ENCODE results near the gene CITED2.
A peak's percentile ranks its signal among the peaks of the same experiment; 100 is the strongest.

Gene CITED2

GRCh38 chr6:139349464-139350020 is 24.9 kb downstream of the CITED2 start:
- no peak for DNase-seq (ENCODE audit: low read depth, low spot score)
- Histone ChIP-seq H3K9me3 (ENCODE audit: low read depth, low read length) (no peaks in the 10 kb centered on the region), H3K27ac (no peak overlapping the region), H3K9ac (ENCODE audit: insufficient read length) (no peak overlapping the region), H3K4me3 (no peak overlapping the region), H3K36me3 (ENCODE audit: insufficient read depth, low read length) (no peaks in the 10 kb centered on the region)
- TF ChIP-seq POLR2AphosphoS5 (IDR thresholded peaks at IDR 0.05; ENCODE audit: borderline replicate concordance, low read depth, low read length): no peak
- TF ChIP-seq EZH2 (IDR thresholded peaks at IDR 0.05): no peak
- TF ChIP-seq FOXP2 (optimal IDR thresholded peaks at IDR 0.05; ENCODE audit: control extremely low read depth, extremely low read length, insufficient read depth): no peak

- no peak for DNase-seq (ENCODE audit: low read depth, low spot score)
These were observed 28.1 kb downstream of the CITED2 start for GRCh38 chr6:139346392-139346791.

GRCh38 chr6:139344186-139344963 is 30.1 kb downstream of the CITED2 start:
- no peaks in the 10 kb centered on the region for H3K9me3 ChIP-seq (ENCODE audit: low read depth, low read length)
- no peaks in the 10 kb centered on the region for H3K36me3 ChIP-seq (ENCODE audit: insufficient read depth, low read length)
- H3K9ac ChIP-seq (ENCODE audit: insufficient read length): no peak overlapping the region
- TF ChIP-seq FOXP2 (optimal IDR thresholded peaks at IDR 0.05; ENCODE audit: control extremely low read depth, extremely low read length, insufficient read depth) (no peak), POLR2AphosphoS5 (IDR thresholded peaks at IDR 0.05; ENCODE audit: borderline replicate concordance, low read depth, low read length) (no peak), EZH2 (IDR thresholded peaks at IDR 0.05) (no peak)
- no peak overlapping the region for H3K27ac ChIP-seq
- H3K4me3 ChIP-seq: no peak overlapping the region
- DNase-seq (ENCODE audit: low read depth, low spot score): no peak

More at GRCh38 chr6:139346392-139346791, 28.1 kb downstream of the CITED2 start:
- no peak for TF ChIP-seq FOXP2 (optimal IDR thresholded peaks at IDR 0.05; ENCODE audit: control extremely low read depth, extremely low read length, insufficient read depth)
- TF ChIP-seq EZH2 (IDR thresholded peaks at IDR 0.05): no peak
- no peak overlapping the region for H3K27ac ChIP-seq
- H3K9ac ChIP-seq (ENCODE audit: insufficient read length): no peak overlapping the region
- no peak overlapping the region for H3K4me3 ChIP-seq
- no peaks in the 10 kb centered on the region for H3K36me3 ChIP-seq (ENCODE audit: insufficient read depth, low read length)
- no peaks in the 10 kb centered on the region for H3K9me3 ChIP-seq (ENCODE audit: low read depth, low read length)

- H3K27ac ChIP-seq: no peak overlapping the region
- no peak for DNase-seq (ENCODE audit: low read depth, low spot score)
These were observed 31.2 kb downstream of the CITED2 start for GRCh38 chr6:139343052-139343750.

GRCh38 chr6:139341060-139341459 is 33.4 kb downstream of the CITED2 start:
- DNase-seq (ENCODE audit: low read depth, low spot score): no peak
- no peak for TF ChIP-seq FOXP2 (optimal IDR thresholded peaks at IDR 0.05; ENCODE audit: control extremely low read depth, extremely low read length, insufficient read depth)
- TF ChIP-seq EZH2 (IDR thresholded peaks at IDR 0.05): no peak
- H3K9me3 ChIP-seq (ENCODE audit: low read depth, low read length): no peaks in the 10 kb centered on the region
- no peak overlapping the region for H3K9ac ChIP-seq (ENCODE audit: insufficient read length)
- no peak overlapping the region for H3K27ac ChIP-seq
- H3K36me3 ChIP-seq (ENCODE audit: insufficient read depth, low read length): no peaks in the 10 kb centered on the region
- no peak overlapping the region for H3K4me3 ChIP-seq

More at GRCh38 chr6:139343052-139343750, 31.2 kb downstream of the CITED2 start:
- Histone ChIP-seq H3K36me3 (ENCODE audit: insufficient read depth, low read length) (no peaks in the 10 kb centered on the region), H3K4me3 (no peak overlapping the region), H3K9ac (ENCODE audit: insufficient read length) (no peak overlapping the region), H3K9me3 (ENCODE audit: low read depth, low read length) (no peaks in the 10 kb centered on the region)
- TF ChIP-seq FOXP2 (optimal IDR thresholded peaks at IDR 0.05; ENCODE audit: control extremely low read depth, extremely low read length, insufficient read depth) (no peak), EZH2 (IDR thresholded peaks at IDR 0.05) (no peak), POLR2AphosphoS5 (IDR thresholded peaks at IDR 0.05; ENCODE audit: borderline replicate concordance, low read depth, low read length) (no peak)

GRCh38 chr6:139338795-139339194 is 35.7 kb downstream of the CITED2 start:
- TF ChIP-seq FOXP2 (optimal IDR thresholded peaks at IDR 0.05; ENCODE audit: control extremely low read depth, extremely low read length, insufficient read depth) (no peak), EZH2 (IDR thresholded peaks at IDR 0.05) (no peak), POLR2AphosphoS5 (IDR thresholded peaks at IDR 0.05; ENCODE audit: borderline replicate concordance, low read depth, low read length) (no peak)
- Histone ChIP-seq H3K4me3 (no peak overlapping the region), H3K36me3 (ENCODE audit: insufficient read depth, low read length) (no peaks in the 10 kb centered on the region), H3K9me3 (ENCODE audit: low read depth, low read length) (no peaks in the 10 kb centered on the region), H3K9ac (ENCODE audit: insufficient read length) (no peak overlapping the region), H3K27ac (peak overlapping the region; percentile 69)
- DNase-seq (ENCODE audit: low read depth, low spot score): peak; percentile 39

- no peak for DNase-seq (ENCODE audit: low read depth, low spot score)
- Histone ChIP-seq H3K9ac (ENCODE audit: insufficient read length) (no peak overlapping the region), H3K27ac (no peak overlapping the region; the same call in 1 of the 2 replicates), H3K9me3 (ENCODE audit: low read depth, low read length) (no peaks in the 10 kb centered on the region), H3K4me3 (no peak overlapping the region), H3K36me3 (ENCODE audit: insufficient read depth, low read length) (no peaks in the 10 kb centered on the region)
- no peak for TF ChIP-seq EZH2 (IDR thresholded peaks at IDR 0.05)
These were observed 36.6 kb downstream of the CITED2 start for GRCh38 chr6:139337830-139338229.

- H3K27ac ChIP-seq: no peak overlapping the region
- H3K36me3 ChIP-seq (ENCODE audit: insufficient read depth, low read length): no peaks in the 10 kb centered on the region
- TF ChIP-seq POLR2AphosphoS5 (IDR thresholded peaks at IDR 0.05; ENCODE audit: borderline replicate concordance, low read depth, low read length): no peak
- H3K9me3 ChIP-seq (ENCODE audit: low read depth, low read length): no peaks in the 10 kb centered on the region
- no peak for DNase-seq (ENCODE audit: low read depth, low spot score)
- H3K9ac ChIP-seq (ENCODE audit: insufficient read length): no peak overlapping the region
- H3K4me3 ChIP-seq: no peak overlapping the region
These were observed 37.4 kb downstream of the CITED2 start for GRCh38 chr6:139337001-139337400.

All from SK-N-MC (cell line).